ENCODE measurements around the gene PGP.

DNA sequence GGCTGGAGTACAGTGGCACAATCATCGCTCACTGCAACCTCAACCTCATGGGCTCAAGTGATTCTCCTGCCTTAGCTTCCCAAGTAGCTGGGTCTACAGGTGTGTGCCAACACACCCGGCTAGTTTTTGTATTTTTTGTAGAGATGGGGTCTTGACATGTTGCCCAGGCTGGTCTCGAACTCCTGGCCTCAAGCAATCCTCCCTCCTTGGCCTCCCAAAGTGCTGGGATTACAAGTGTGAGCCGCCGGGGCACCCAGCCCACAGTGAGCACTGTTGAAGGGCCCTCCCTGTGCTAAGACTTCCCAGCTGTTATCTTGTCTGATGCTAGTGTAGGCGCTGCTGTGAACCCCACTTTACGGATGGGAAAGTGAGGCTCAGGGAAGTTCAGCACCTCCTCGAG is 26.2 kb downstream of the PGP start:
- TF ChIP-seq, protein P1, sequence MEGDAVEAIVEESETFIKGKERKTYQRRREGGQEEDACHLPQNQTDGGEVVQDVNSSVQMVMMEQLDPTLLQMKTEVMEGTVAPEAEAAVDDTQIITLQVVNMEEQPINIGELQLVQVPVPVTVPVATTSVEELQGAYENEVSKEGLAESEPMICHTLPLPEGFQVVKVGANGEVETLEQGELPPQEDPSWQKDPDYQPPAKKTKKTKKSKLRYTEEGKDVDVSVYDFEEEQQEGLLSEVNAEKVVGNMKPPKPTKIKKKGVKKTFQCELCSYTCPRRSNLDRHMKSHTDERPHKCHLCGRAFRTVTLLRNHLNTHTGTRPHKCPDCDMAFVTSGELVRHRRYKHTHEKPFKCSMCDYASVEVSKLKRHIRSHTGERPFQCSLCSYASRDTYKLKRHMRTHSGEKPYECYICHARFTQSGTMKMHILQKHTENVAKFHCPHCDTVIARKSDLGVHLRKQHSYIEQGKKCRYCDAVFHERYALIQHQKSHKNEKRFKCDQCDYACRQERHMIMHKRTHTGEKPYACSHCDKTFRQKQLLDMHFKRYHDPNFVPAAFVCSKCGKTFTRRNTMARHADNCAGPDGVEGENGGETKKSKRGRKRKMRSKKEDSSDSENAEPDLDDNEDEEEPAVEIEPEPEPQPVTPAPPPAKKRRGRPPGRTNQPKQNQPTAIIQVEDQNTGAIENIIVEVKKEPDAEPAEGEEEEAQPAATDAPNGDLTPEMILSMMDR (IDR thresholded peaks at IDR 0.05; ENCODE audit: low read length) = no peak
- no peak for TF ChIP-seq EZH2 (IDR thresholded peaks at IDR 0.05; ENCODE audit: borderline replicate concordance, low read length)
